ENCODE measurements around the gene SNAI3.

GRCh38 chr16:88650749-88651275, 35.5 kb downstream of the SNAI3 start, which contains the start of gene CYBA:
- TF ChIP-seq CTCF (IDR thresholded peaks at IDR 0.05) = no peak
- TF ChIP-seq CREB1 (CRISPR knock-in tag; IDR thresholded peaks at IDR 0.05) = 0 out of 2 replicates have a peak, but pooled peaks have one; percentile 45
- TF ChIP-seq MXD4 (CRISPR knock-in tag; IDR thresholded peaks at IDR 0.05; ENCODE audit: borderline replicate concordance) = no peak
- TF ChIP-seq RORB (CRISPR knock-in tag; IDR thresholded peaks at IDR 0.05) = no peak
